Osteocyte (in vitro differentiated cells): ENCODE data around the gene SPRY1. TPM values are rescaled to one million over a fixed set of nuclear protein-coding genes. Genes with fewer than 3 reads are reported as not detected.
A peak's percentile ranks its signal among the peaks of the same experiment; 100 is the strongest.

ENCODE experiments used
- DNase-seq: peaks from one replicate; pipeline ENCODE4 v3.0.0; 2021; ENCODE audit warnings: mixed read lengths; ENCODE audit not compliant: unreplicated experiment; ENCODE audit errors: extremely low spot score
- H3K27ac Mint-ChIP-seq: one replicate; pipeline ENCODE4 v1.8.0; 2021; ENCODE audit warnings: mild to moderate bottlenecking, mixed read lengths; ENCODE audit not compliant: unreplicated experiment
- H3K27me3 Mint-ChIP-seq: one replicate; pipeline ENCODE4 v1.8.0; 2021; ENCODE audit warnings: mixed read lengths; ENCODE audit not compliant: unreplicated experiment
- H3K36me3 Mint-ChIP-seq: one replicate; pipeline ENCODE4 v1.8.0; 2021; ENCODE audit warnings: mixed read lengths; ENCODE audit not compliant: unreplicated experiment
- H3K4me1 Mint-ChIP-seq: one replicate; pipeline ENCODE4 v1.8.0; 2021; ENCODE audit warnings: mixed read lengths; ENCODE audit not compliant: unreplicated experiment
- H3K4me3 Mint-ChIP-seq: one replicate; pipeline ENCODE4 v1.8.0; 2021; ENCODE audit warnings: mild to moderate bottlenecking, moderate library complexity, mixed read lengths; ENCODE audit not compliant: unreplicated experiment
- H3K9me3 Mint-ChIP-seq: one replicate; pipeline ENCODE4 v1.8.0; 2021; ENCODE audit warnings: mixed read lengths; ENCODE audit not compliant: unreplicated experiment
- CTCF ChIP-seq: fragments of 200-600 bp; sonication (generic); IDR thresholded peaks from 2 replicates; pipeline ENCODE4 v1.5.0; 2021; ENCODE audit warnings: antibody characterized with exemption, mild to moderate bottlenecking, moderate library complexity
- total RNA-seq: library from RNA; stranded (reverse); gene quantifications from 2 replicates; pipeline ENCODE4 v1.2.1, GENCODE V29; 2021

The SPRY1 gene
- total RNA-seq, 1 donor from 2014 or later = 51.7 TPM

DNA sequence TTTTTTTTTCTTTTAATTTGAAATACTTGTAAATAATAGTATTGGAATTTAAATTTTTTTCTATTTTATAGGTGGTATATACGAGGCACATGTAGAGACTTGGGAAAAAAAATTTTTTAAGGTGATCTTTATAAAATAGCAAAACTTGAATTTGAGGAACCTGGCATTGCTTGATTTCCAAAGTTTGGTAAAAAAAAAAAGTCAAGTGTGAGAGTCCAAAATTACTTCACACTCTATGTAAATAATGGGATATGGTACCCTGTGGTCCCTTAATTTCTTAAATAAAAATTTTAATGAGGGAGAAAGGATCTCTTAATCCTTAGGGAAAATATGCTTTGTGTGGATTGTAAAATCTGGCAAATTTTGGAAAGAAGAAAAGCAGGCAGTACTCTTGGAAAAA, 19.0 kb downstream of the SPRY1 start:
- Mint-ChIP-seq H3K27ac (peak overlapping the region; percentile 51), H3K9me3 (no peaks in the 10 kb centered on the region), H3K36me3 (no peaks in the 10 kb centered on the region), H3K4me3 (no peak overlapping the region), H3K4me1 (peaks cover 56% of the 10 kb centered on the region), H3K27me3 (no peaks in the 10 kb centered on the region)
- TF ChIP-seq CTCF = no peak
- DNase-seq = no peak

DNA sequence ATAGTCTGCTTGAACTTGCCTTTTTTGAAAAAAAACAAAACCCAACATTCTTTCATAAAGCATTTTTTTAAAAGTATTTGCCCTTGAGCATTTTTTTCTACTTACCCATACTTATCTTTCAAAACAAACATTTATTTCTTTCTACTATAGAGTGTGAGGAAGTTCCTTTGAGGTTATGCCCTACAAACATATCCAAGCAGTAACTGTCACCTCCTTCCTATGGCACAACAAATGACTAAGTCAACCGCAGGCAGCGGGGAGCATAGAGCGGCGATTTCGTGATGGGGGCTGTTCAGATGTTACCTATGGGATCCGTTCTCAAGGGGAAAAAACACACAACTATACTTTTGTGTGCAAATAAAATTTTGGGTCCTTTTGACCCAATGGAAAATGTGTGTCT, 19.4 kb downstream of the SPRY1 start:
- peaks cover 56% of the 10 kb centered on the region for H3K4me1 Mint-ChIP-seq
- H3K27me3 Mint-ChIP-seq = no peaks in the 10 kb centered on the region
- peak overlapping the region; percentile 36 for H3K4me3 Mint-ChIP-seq
- TF ChIP-seq CTCF = no peak
- H3K36me3 Mint-ChIP-seq = no peaks in the 10 kb centered on the region
- H3K27ac Mint-ChIP-seq = peak overlapping the region; percentile 51
- DNase-seq = no peak
- no peaks in the 10 kb centered on the region for H3K9me3 Mint-ChIP-seq

DNA sequence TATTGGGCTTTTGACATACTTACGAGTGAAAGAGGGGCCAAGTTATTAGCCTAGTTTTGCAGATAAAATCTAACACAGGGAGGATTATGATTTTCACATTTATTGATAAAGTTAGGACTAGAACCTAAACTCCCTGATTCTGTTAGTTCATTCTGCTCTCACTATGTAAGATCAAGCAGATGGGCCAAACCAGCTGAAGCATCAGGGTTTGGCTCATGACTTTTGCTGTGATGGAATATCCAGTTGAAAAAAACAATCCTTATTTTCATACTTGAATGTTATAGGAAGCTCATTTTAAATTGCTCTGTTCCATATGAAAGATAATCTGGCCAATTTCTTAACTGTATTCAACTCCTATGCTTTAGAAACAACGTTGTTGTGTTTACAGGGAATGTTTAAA, 21.2 kb downstream of the SPRY1 start:
- no peak for TF ChIP-seq CTCF
- Mint-ChIP-seq H3K4me3 (no peak overlapping the region), H3K27ac (peak overlapping the region; percentile 47), H3K27me3 (no peaks in the 10 kb centered on the region), H3K9me3 (no peaks in the 10 kb centered on the region), H3K4me1 (peaks cover 61% of the 10 kb centered on the region), H3K36me3 (no peaks in the 10 kb centered on the region)
- no peak for DNase-seq

- H3K27ac Mint-ChIP-seq = peak overlapping the region; percentile 47
- H3K9me3 Mint-ChIP-seq = no peaks in the 10 kb centered on the region
- no peak for TF ChIP-seq CTCF
- no peak for DNase-seq
- H3K27me3 Mint-ChIP-seq = peaks cover 3% of the 10 kb centered on the region
- peaks cover 54% of the 10 kb centered on the region for H3K4me1 Mint-ChIP-seq
- no peak overlapping the region for H3K4me3 Mint-ChIP-seq
- no peaks in the 10 kb centered on the region for H3K36me3 Mint-ChIP-seq
These were observed 21.8 kb downstream of the SPRY1 start for GRCh38 chr4:123418351-123418931.

GRCh38 chr4:123419885-123420755, 23.5 kb downstream of the SPRY1 start:
- Mint-ChIP-seq H3K4me1 (peaks cover 46% of the 10 kb centered on the region), H3K4me3 (no peak overlapping the region), H3K27me3 (peaks cover 9% of the 10 kb centered on the region), H3K27ac (no peak overlapping the region), H3K9me3 (no peaks in the 10 kb centered on the region), H3K36me3 (no peaks in the 10 kb centered on the region)
- DNase-seq = no peak
- TF ChIP-seq CTCF = no peak
